Activated naive CD8-positive, alpha-beta T cell treated with anti-CD3 and anti-CD28 coated beads, Interleukin-2, amount 50 U/mL, for 24 hours (primary cell): ENCODE data around the gene C1orf52.

ENCODE experiments used
- ATAC-seq: fragments of 150-1000 bp; cut with Tn5 transposase; one replicate; pipeline ENCODE4 v1.10.0; 2021
- DNase-seq: peaks from one replicate; pipeline ENCODE4 v3.0.0; 2021
- H3K27ac Mint-ChIP-seq: one replicate; pipeline ENCODE4 v1.8.0; 2021; ENCODE audit warnings: mild to moderate bottlenecking, mixed read lengths
- H3K27me3 Mint-ChIP-seq: one replicate; pipeline ENCODE4 v1.8.0; 2021; ENCODE audit warnings: mixed read lengths
- H3K36me3 Mint-ChIP-seq: one replicate; pipeline ENCODE4 v1.8.0; 2021; ENCODE audit warnings: low read depth, mixed read lengths
- H3K4me1 Mint-ChIP-seq: one replicate; pipeline ENCODE4 v1.8.0; 2021; ENCODE audit warnings: mixed read lengths
- H3K4me3 Mint-ChIP-seq: one replicate; pipeline ENCODE4 v1.8.0; 2021; ENCODE audit warnings: mild to moderate bottlenecking, moderate library complexity, mixed read lengths
- H3K9me3 Mint-ChIP-seq: one replicate; pipeline ENCODE4 v1.8.0; 2021; ENCODE audit warnings: mixed read lengths

Gene C1orf52

GRCh38 chr1:85259118-85259911 lies at the start of gene C1orf52:
Gene C1orf52 (minus strand): TSS chr1:85259662. CDS start chr1:85259633, 29 bp downstream.
- Mint-ChIP-seq H3K4me3 (peak within 1 kb of the TSS; percentile 95), H3K27ac (peak within 1 kb of the TSS; percentile 92), H3K27me3 (no peaks in the 10 kb centered on the region), H3K9me3 (peaks cover 4% of the 10 kb centered on the region), H3K36me3 (peaks cover 40% of the 10 kb centered on the region), H3K4me1 (peaks cover 36% of the 10 kb centered on the region)
- peak; percentile 95 for ATAC-seq
- peak; percentile 97 for DNase-seq

GRCh38 chr1:85308833-85309350 lies 49.4 kb upstream of the C1orf52 start:
- H3K4me3 Mint-ChIP-seq: no peak overlapping the region
- no peaks in the 10 kb centered on the region for H3K9me3 Mint-ChIP-seq
- no peak for DNase-seq
- H3K36me3 Mint-ChIP-seq: no peaks in the 10 kb centered on the region
- H3K27me3 Mint-ChIP-seq: peaks cover 49% of the 10 kb centered on the region
- H3K27ac Mint-ChIP-seq: no peak overlapping the region
- no peak for ATAC-seq
- H3K4me1 Mint-ChIP-seq: peaks cover 4% of the 10 kb centered on the region

DNA sequence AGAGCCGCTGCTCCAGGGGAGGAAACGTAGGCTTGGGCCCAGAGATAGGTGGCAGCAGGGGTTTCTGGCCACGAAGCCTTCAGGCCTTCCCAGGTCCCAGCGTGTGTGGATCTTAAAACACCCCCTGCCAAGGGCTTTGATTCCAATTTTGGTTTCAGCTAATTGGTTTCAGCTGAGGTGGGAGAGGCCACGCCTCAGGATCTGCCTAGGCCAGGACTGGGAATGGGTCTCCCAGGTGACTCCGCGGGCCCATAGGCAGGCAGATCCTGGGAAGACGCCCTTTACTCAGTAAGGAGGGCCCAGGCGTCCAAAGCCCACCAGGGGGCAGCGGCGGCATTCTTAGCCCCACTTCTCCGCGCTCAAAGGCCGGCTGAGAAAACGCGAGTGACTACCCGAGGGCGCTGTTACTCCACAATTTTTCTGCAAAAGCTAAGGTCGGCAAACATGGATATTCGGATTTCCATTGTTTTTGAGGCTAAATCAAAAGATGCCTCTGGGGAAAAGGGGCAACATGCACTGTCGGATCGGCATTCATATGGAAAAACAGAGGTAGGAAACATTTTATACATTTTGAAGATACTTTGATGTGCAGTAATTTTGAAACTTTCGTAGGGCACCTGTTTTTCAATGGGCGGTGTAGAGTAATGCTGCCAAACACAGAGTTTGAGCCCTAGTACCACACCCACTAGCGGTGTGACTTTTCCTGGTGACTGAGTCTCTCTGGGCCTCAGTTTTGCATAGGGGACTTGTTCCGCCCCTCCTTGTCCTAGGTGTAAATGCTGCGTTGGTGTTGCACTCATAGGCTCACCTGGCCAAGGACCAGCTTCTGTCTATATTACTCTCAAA lies 48.7 kb upstream of the C1orf52 start:
- Mint-ChIP-seq H3K27ac (no peak overlapping the region), H3K4me3 (no peak overlapping the region), H3K9me3 (no peaks in the 10 kb centered on the region), H3K4me1 (peaks cover 4% of the 10 kb centered on the region), H3K27me3 (peaks cover 55% of the 10 kb centered on the region), H3K36me3 (no peaks in the 10 kb centered on the region)
- DNase-seq: peak; percentile 77
- peak; percentile 91 for ATAC-seq

- no peak for DNase-seq
- Mint-ChIP-seq H3K9me3 (no peaks in the 10 kb centered on the region), H3K4me1 (peaks cover 4% of the 10 kb centered on the region), H3K4me3 (no peak overlapping the region), H3K36me3 (no peaks in the 10 kb centered on the region), H3K27ac (no peak overlapping the region), H3K27me3 (peaks cover 64% of the 10 kb centered on the region)
- ATAC-seq: no peak
Observed at GRCh38 chr1:85306236-85306635, 46.8 kb upstream of the C1orf52 start.

DNA sequence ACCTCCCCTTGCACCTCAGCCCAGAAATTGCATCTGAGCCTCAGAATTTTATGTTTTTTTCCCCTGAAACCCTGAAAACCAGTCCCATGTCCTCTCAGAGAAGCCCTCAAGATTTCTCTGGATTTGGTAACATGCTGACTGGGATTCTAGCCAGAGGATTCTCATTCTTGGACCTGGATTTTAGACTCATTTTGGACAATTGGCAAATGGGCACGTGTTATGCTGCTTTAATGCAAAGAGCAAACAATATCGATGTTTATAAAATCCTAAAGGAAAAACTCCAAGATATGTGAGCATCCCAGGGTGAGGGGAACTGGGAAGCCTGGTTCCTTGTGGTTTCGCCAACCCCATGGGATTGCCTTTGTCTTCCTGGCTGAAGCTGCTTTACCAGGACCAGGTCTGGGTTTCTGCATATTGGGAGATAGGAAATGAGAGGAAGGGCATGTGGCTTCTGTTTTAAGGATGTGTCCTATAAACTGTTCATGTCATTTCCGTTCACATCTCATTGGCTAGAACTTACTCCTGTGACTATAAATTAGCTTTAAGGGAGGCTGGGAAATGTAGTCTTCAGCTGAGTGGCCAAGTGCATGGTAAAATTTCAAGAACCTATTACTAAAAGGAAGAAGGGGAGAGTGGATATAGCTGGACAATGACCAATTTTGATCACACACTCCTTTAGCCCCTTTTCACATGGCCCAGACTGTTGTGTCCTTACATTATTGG lies 44.1 kb upstream of the C1orf52 start:
- ATAC-seq: no peak
- DNase-seq: no peak
- Mint-ChIP-seq H3K4me3 (no peak overlapping the region), H3K27ac (no peak overlapping the region), H3K9me3 (no peaks in the 10 kb centered on the region), H3K4me1 (peaks cover 12% of the 10 kb centered on the region), H3K27me3 (peaks cover 59% of the 10 kb centered on the region), H3K36me3 (no peaks in the 10 kb centered on the region)

DNA sequence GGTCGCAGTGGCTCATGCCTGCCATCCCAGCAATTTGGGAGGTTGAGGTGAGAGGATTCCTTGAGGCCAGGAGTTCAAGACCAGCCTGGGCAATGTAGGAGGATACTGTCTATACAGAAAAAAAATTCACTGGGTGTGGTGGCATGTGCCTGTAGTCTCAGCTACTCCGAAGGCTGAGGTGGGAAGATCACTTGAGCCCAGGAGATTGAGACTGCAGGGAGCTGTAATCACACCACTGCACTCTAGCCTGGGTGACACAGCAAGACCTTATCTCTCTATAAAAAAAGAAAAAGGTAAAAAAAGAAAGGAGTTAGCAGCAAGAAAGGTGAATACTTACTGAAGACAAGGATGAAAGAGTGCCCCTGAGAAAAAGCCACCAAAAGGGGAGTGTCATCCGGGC lies 40.7 kb upstream of the C1orf52 start:
- ATAC-seq (no peak), DNase-seq (no peak)
- Mint-ChIP-seq H3K27ac (no peak overlapping the region), H3K36me3 (peaks cover 2% of the 10 kb centered on the region), H3K27me3 (peaks cover 56% of the 10 kb centered on the region), H3K4me3 (no peak overlapping the region), H3K4me1 (peaks cover 27% of the 10 kb centered on the region), H3K9me3 (no peaks in the 10 kb centered on the region)

GRCh38 chr1:85297855-85298629 lies 38.6 kb upstream of the C1orf52 start:
- Mint-ChIP-seq H3K27ac (peak overlapping the region; percentile 90), H3K9me3 (no peaks in the 10 kb centered on the region), H3K4me3 (peak overlapping the region; percentile 70), H3K27me3 (peaks cover 43% of the 10 kb centered on the region), H3K36me3 (peaks cover 2% of the 10 kb centered on the region), H3K4me1 (peaks cover 34% of the 10 kb centered on the region)
- DNase-seq (peak; percentile 71), ATAC-seq (peak; percentile 98)

DNA sequence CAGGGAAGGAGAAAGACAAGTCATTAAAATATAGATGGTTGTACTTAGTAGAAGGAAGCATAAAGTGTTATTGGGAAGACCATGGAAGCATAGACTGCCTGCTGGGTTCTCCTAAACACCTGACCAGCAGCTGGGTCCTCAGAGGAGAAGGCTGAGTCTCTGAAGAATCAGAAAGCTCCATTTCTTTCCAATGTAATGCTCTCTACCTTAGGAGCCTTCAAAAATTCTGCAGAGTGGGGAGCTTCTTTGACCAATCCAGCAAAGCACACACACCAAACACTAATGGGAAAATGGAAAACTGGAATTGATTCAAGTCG lies 38.0 kb upstream of the C1orf52 start:
- H3K4me3 Mint-ChIP-seq: peak overlapping the region; percentile 70
- no peak for ATAC-seq

DNA sequence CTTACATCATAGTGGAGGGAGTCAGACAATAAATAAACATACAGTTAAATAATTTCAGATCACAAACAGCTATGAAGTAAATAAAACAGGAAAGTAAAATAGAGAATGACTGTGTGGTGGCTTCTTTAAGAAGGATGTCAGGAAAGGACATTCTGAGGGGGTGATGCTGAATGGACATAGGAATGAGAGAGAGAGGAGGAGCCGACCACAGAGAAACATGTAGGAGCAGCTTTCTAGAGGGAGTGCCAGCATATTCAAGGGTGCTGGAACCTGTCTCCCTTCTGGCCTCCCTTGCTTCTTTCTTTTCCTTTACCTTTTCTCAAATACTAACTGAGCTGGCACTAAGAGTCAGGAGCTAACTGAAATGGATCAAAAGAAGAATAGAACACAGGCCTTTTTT lies 37.5 kb upstream of the C1orf52 start:
- Mint-ChIP-seq H3K4me3 (no peak overlapping the region), H3K27ac (peak overlapping the region; percentile 41), H3K36me3 (peaks cover 2% of the 10 kb centered on the region), H3K27me3 (peaks cover 33% of the 10 kb centered on the region), H3K4me1 (peaks cover 34% of the 10 kb centered on the region), H3K9me3 (no peaks in the 10 kb centered on the region)
- DNase-seq (no peak), ATAC-seq (no peak)

More for the DNA sequence above, 38.0 kb upstream of the C1orf52 start:
- no peak for DNase-seq
- peaks cover 39% of the 10 kb centered on the region for H3K27me3 Mint-ChIP-seq
- peak overlapping the region; percentile 90 for H3K27ac Mint-ChIP-seq
- H3K4me1 Mint-ChIP-seq: peaks cover 34% of the 10 kb centered on the region
- H3K36me3 Mint-ChIP-seq: peaks cover 2% of the 10 kb centered on the region
- H3K9me3 Mint-ChIP-seq: no peaks in the 10 kb centered on the region

DNA sequence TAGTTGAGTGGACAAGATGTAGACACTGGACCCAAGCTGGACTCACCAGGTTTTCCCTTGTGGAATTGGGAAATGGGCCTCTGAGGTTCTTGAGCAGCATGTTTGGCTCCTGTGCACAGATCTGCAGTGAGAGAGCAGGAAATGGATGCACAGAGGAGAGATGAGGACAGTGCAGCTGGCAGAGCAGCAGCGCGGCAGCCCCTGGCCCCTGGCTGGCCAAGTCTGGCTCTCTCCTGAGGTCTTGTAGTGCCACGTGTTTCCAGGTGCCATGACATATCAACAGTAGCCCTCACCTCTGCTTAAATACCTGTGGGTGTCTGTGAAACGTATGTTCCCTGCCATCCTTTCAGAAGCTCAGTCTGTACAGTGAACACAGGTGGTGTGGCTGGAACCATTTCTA lies 36.2 kb upstream of the C1orf52 start:
- Mint-ChIP-seq H3K4me3 (no peak overlapping the region), H3K27ac (no peak overlapping the region), H3K4me1 (peaks cover 34% of the 10 kb centered on the region), H3K9me3 (no peaks in the 10 kb centered on the region), H3K27me3 (peaks cover 27% of the 10 kb centered on the region), H3K36me3 (peaks cover 2% of the 10 kb centered on the region)
- ATAC-seq (no peak), DNase-seq (no peak)

- Mint-ChIP-seq H3K27ac (no peak overlapping the region), H3K27me3 (peaks cover 23% of the 10 kb centered on the region)
- ATAC-seq: no peak
Observed at GRCh38 chr1:85295006-85295431, 35.6 kb upstream of the C1orf52 start.

GRCh38 chr1:85290826-85291225 lies 31.4 kb upstream of the C1orf52 start:
- DNase-seq (no peak), ATAC-seq (no peak)
- H3K36me3 Mint-ChIP-seq: no peaks in the 10 kb centered on the region
- H3K4me3 Mint-ChIP-seq: no peak overlapping the region
- no peak overlapping the region for H3K27ac Mint-ChIP-seq
- peaks cover 22% of the 10 kb centered on the region for H3K4me1 Mint-ChIP-seq
- H3K9me3 Mint-ChIP-seq: no peaks in the 10 kb centered on the region
- H3K27me3 Mint-ChIP-seq: peaks cover 11% of the 10 kb centered on the region

More at GRCh38 chr1:85295006-85295431, 35.6 kb upstream of the C1orf52 start:
- Mint-ChIP-seq H3K4me1 (peaks cover 41% of the 10 kb centered on the region), H3K4me3 (no peak overlapping the region), H3K9me3 (no peaks in the 10 kb centered on the region), H3K36me3 (peaks cover 2% of the 10 kb centered on the region)
- no peak for DNase-seq

- Mint-ChIP-seq H3K9me3 (no peaks in the 10 kb centered on the region), H3K36me3 (no peaks in the 10 kb centered on the region), H3K4me3 (no peak overlapping the region), H3K27me3 (peaks cover 8% of the 10 kb centered on the region), H3K4me1 (peaks cover 20% of the 10 kb centered on the region), H3K27ac (no peak overlapping the region)
- ATAC-seq (peak; percentile 50), DNase-seq (no peak)
Observed at GRCh38 chr1:85289848-85290335, 30.4 kb upstream of the C1orf52 start.
